Omental fat pad (tissue), 4 donors: ENCODE data around the gene SMAD5. TPM values are rescaled to one million over a fixed set of nuclear protein-coding genes. Genes with fewer than 3 reads are reported as not detected.

ENCODE experiments used
- ATAC-seq: fragments of 150-250 bp; one replicate; pipeline ENCODE4 v1.9.1; 2016; ENCODE audit warnings: mild to moderate bottlenecking, moderate library complexity; ENCODE audit not compliant: low FRiP score
- DNase-seq: peaks from one replicate; pipeline ENCODE4 v3.0.0-alpha.2; 2019; ENCODE audit warnings: low spot score
- CTCF ChIP-seq, 3 donors: fragments of 450-650 bp; IDR thresholded peaks; one replicate each; pipeline ENCODE4 v1.5.1; 2016 to 2017; ENCODE audit warnings: antibody characterized with exemption in 3 of 3, mild to moderate bottlenecking in 3 of 3, moderate library complexity in 2 of 3
- total RNA-seq, 4 donors: library from RNA; depleted of rRNA; stranded (reverse); fragments of >200 nt; gene quantifications; one replicate each; pipeline ENCODE4 v1.1.0, GENCODE V29; 2016

The SMAD5 gene
- total RNA-seq, 4 donors from 2014 or later = 36.9 to 64.9 (median 43.1) TPM

- DNase-seq (no peak), ATAC-seq (peak; percentile 48)
- TF ChIP-seq CTCF (IDR thresholded peaks at IDR 0.05) = no peak
Observed at GRCh38 chr5:136104306-136104965, 28.2 kb upstream of the SMAD5 start.

GRCh38 chr5:136106351-136107031 is 26.2 kb upstream of the SMAD5 start:
- no peak for ATAC-seq
- DNase-seq = no peak
- TF ChIP-seq CTCF (IDR thresholded peaks at IDR 0.05) = no peak

GRCh38 chr5:136108180-136108611 is 24.4 kb upstream of the SMAD5 start:
- no peak for DNase-seq
- TF ChIP-seq CTCF (IDR thresholded peaks at IDR 0.05) = no peak
- no peak for ATAC-seq

GRCh38 chr5:136108766-136109165 is 23.9 kb upstream of the SMAD5 start:
- no peak for DNase-seq
- ATAC-seq = no peak
- no peak for TF ChIP-seq CTCF (IDR thresholded peaks at IDR 0.05)

- DNase-seq = no peak
- no peak for TF ChIP-seq CTCF (IDR thresholded peaks at IDR 0.05)
- ATAC-seq = no peak
Observed at GRCh38 chr5:136109453-136110135, 23.1 kb upstream of the SMAD5 start.

GRCh38 chr5:136113606-136114005 is 19.0 kb upstream of the SMAD5 start:
- no peak for TF ChIP-seq CTCF (IDR thresholded peaks at IDR 0.05)
- DNase-seq = no peak
- ATAC-seq = no peak
